HepG2 (cell line): ENCODE data around the gene ABHD15. TPM values are rescaled to one million over a fixed set of nuclear protein-coding genes. Genes with fewer than 3 reads are reported as not detected.
A peak's percentile ranks its signal among the peaks of the same experiment; 100 is the strongest.

Experiments
- ATAC-seq: fragments of 200-7000 bp; cut with Tn5 transposase; 3 replicates; pipeline ENCODE4 v1.9.1; 2020; ENCODE audit warnings: mild to moderate bottlenecking, moderate library complexity
- BruUV-seq: library from RNA; stranded (reverse); fragments of 400-500 nt; replicated peaks from 2 replicates; lab custom pipeline; 2021; lab: Mats Ljungman, UMichigan
- CTCF ChIA-PET: fragments of 300-600 bp; formaldehyde crosslinking; extraction: SDS; loops from one replicate; lab custom pipeline; 2021; ENCODE audit warnings: low total read pairs, inconsistent platforms, low intra/inter-chr PET ratio; lab: Yijun Ruan, JAX
- POLR2A ChIA-PET: fragments of 350-600 bp; sonication (Branson Sonifier 250); formaldehyde crosslinking; loops from one replicate; lab custom pipeline; 2020; ENCODE audit warnings: antibody characterized with exemption, inconsistent platforms; lab: Yijun Ruan, JAX
- DNase-seq: peaks from one replicate; pipeline ENCODE4 v3.0.0-alpha.2; 2015; ENCODE audit warnings: low spot score
- FAIRE-seq: peaks from 3 replicates; lab custom pipeline; 2011; peaks lifted over from hg19 to GRCh38; lab: Jason Lieb, UNC
- H2AFZ ChIP-seq: one replicate; pipeline ENCODE4 v1.6.1; 2011; ENCODE audit warnings: low read length, inconsistent platforms
- H3K27ac ChIP-seq: fragments of 300-600 bp; 3 replicates; pipeline ENCODE4 v1.8.0; 2011; ENCODE audit warnings: mixed run types, mild to moderate bottlenecking, mixed read lengths, low read length, inconsistent platforms; ENCODE audit not compliant: insufficient read depth; ENCODE audit errors: extremely low read length
- H3K27me3 ChIP-seq, 2 experiments: fragments of 200-600 bp in 1 of 2; 2 replicates in 1 of 2; 3 replicates in 1 of 2; pipeline versions ENCODE4 v1.6.0 to v1.8.0; 2011; ENCODE audit warnings: low read length in 2 of 2, mild to moderate bottlenecking in 2 of 2, moderate library complexity in 2 of 2, inconsistent platforms in 1 of 2; ENCODE audit not compliant: insufficient read depth in 2 of 2, control insufficient read depth in 1 of 2
- H3K36me3 ChIP-seq, 2 experiments: fragments of 200-600 bp in 1 of 2; replicated peaks in 1 of 2; 2 replicates in 1 of 2; 3 replicates in 1 of 2; pipeline versions ENCODE4 v1.5.1 to v1.8.0; 2011; ENCODE audit warnings: low read length in 2 of 2, inconsistent platforms in 1 of 2; ENCODE audit not compliant: insufficient read depth in 2 of 2, control insufficient read depth in 1 of 2
- H3K4me1 ChIP-seq: 2 replicates; pipeline ENCODE4 v1.5.1; 2012; ENCODE audit warnings: low read length, inconsistent platforms; ENCODE audit not compliant: insufficient read depth
- H3K4me2 ChIP-seq: 2 replicates; pipeline ENCODE4 v1.6.0; 2011; ENCODE audit warnings: low read depth, low read length, inconsistent platforms
- H3K4me3 ChIP-seq, 3 experiments: fragments of 200-600 bp in 1 of 3; sonication (generic), shearing (Covaris generic) in 1 of 3; replicated peaks in 1 of 3; 2 replicates each; pipeline ENCODE4 v1.5.1; 2011 to 2016; ENCODE audit warnings: low read length in 3 of 3, inconsistent platforms in 2 of 3, low read depth in 2 of 3, mild to moderate bottlenecking in 2 of 3, control low read depth in 1 of 3, mixed read lengths in 1 of 3; ENCODE audit not compliant: insufficient read depth in 1 of 3
- H3K79me2 ChIP-seq: one replicate; pipeline ENCODE4 v1.6.1; 2011; ENCODE audit warnings: low read length, inconsistent platforms; ENCODE audit not compliant: insufficient read depth
- H3K9ac ChIP-seq: 2 replicates; pipeline ENCODE4 v1.6.0; 2011; ENCODE audit warnings: mild to moderate bottlenecking, low read depth, low read length, inconsistent platforms; ENCODE audit not compliant: insufficient read depth
- H3K9me3 ChIP-seq: 2 replicates; pipeline ENCODE4 v1.5.1; 2012; ENCODE audit warnings: mild to moderate bottlenecking, low read length
- H4K20me1 ChIP-seq: 2 replicates; pipeline ENCODE4 v1.6.0; 2011; ENCODE audit warnings: inconsistent platforms, mild to moderate bottlenecking, low read length, moderate library complexity; ENCODE audit not compliant: insufficient read depth
- DMAP1 ChIP-seq: IDR thresholded peaks from 2 replicates; pipeline ENCODE4 v1.6.1; 2016
- FOSL2 ChIP-seq: sonication (generic); formaldehyde crosslinking; IDR thresholded peaks from 2 replicates; pipeline ENCODE4 v1.4.0; 2020; ENCODE audit warnings: missing genetic modification reagents
- FOXP4 ChIP-seq: sonication (generic); formaldehyde crosslinking; IDR thresholded peaks from 2 replicates; pipeline ENCODE4 v1.4.0; 2020; ENCODE audit warnings: missing genetic modification reagents
- MAFF ChIP-seq: IDR thresholded peaks from 2 replicates; pipeline ENCODE4 v1.6.1; 2011; ENCODE audit warnings: low read depth, low read length, improper control_type of control experiment
- MAFK ChIP-seq, 2 experiments: IDR thresholded peaks in 1 of 2; conservative IDR thresholded peaks in 1 of 2; 2 replicates each; pipeline ENCODE4 v1.6.1; 2011; ENCODE audit warnings: improper control_type of control experiment in 2 of 2, low read length in 2 of 2
- SOX13 ChIP-seq, 3 experiments: fragments of 450-650 bp in 1 of 3; sonication (generic) in 1 of 3; formaldehyde crosslinking in 1 of 3; IDR thresholded peaks in 2 of 3; conservative IDR thresholded peaks in 1 of 3; 2 replicates each; pipeline versions ENCODE4 v1.5.0 to v1.6.1; 2016 to 2020; ENCODE audit warnings: antibody characterized with exemption in 1 of 3, mild to moderate bottlenecking in 1 of 3, missing compliant biosample characterization in 1 of 3, missing genetic modification reagents in 1 of 3, moderate library complexity in 1 of 3
- SOX5 ChIP-seq: IDR thresholded peaks from 2 replicates; pipeline ENCODE4 v1.6.1; 2016; ENCODE audit warnings: borderline replicate concordance
- SRSF4 ChIP-seq: fragments of 200-400 bp; formaldehyde crosslinking; IDR thresholded peaks from one replicate; pipeline ENCODE4 v1.6.1; 2018; ENCODE audit warnings: mild to moderate bottlenecking, low read depth, low read length, moderate library complexity; ENCODE audit not compliant: poor library complexity, severe bottlenecking
- SUZ12 ChIP-seq: fragments of 150-350 bp; IDR thresholded peaks from 2 replicates; pipeline ENCODE4 v1.6.1; 2014; ENCODE audit warnings: low read depth, low read length
- ZFP62 ChIP-seq: sonication (generic); formaldehyde crosslinking; IDR thresholded peaks from 2 replicates; pipeline ENCODE4 v1.4.0; 2020; ENCODE audit warnings: missing genetic modification reagents
- WGBS: methylation state at CpG from one replicate; pipeline ENCODE4 v1.1.6; 2017; ENCODE audit warnings: low lambda C conversion rate; 5-methylcytosine and 5-hydroxymethylcytosine counted together
- in situ Hi-C: cut with HindIII; loops from 2 replicates; pipeline ENCODE4 v1.10.0; 2017; ENCODE audit warnings: low pct_unique_long_range_greater_than_20kb; ENCODE audit not compliant: extremely low pct_ligation_motif_present
- intact Hi-C: fragments of 100-400 bp; cut with micrococcal nuclease; formaldehyde crosslinking; loops from one replicate; pipeline ENCODE4 v1.10.0; 2022; ENCODE audit not compliant: unreplicated experiment
- polyA plus RNA-seq, 8 experiments: library from polyadenylated mRNA; depleted of rRNA in 3 of 8; stranded (reverse) in 7 of 8; unstranded in 1 of 8; fragments of >200 nt; fragmentation: Illumina TruSeq in 4 of 8; extraction: Trizol in 4 of 8; gene quantifications; 2 replicates each; pipeline versions ENCODE4 v1.2.1 to v1.2.3, GENCODE V29; 2011 to 2016; ENCODE audit warnings: low read depth in 4 of 8, missing spikeins in 1 of 8, mixed read lengths in 1 of 8; ENCODE audit not compliant: insufficient read depth in 1 of 8
- total RNA-seq, 5 experiments: library from RNA; depleted of rRNA; stranded (reverse); fragments of >200 nt; fragmentation: Illumina TruSeq; extraction: Trizol; gene quantifications; 2 replicates each; pipeline ENCODE4 v1.2.3, GENCODE V29; 2016; ENCODE audit warnings: low read depth in 1 of 5
- TF ChIP-seq, protein P1 (sequence below): sonication (generic); formaldehyde crosslinking; conservative IDR thresholded peaks from 2 replicates; pipeline ENCODE4 v1.4.0; 2020; ENCODE audit warnings: missing genetic modification reagents
- TF ChIP-seq, protein P2 (sequence below): sonication (generic); formaldehyde crosslinking; conservative IDR thresholded peaks from 2 replicates; pipeline ENCODE4 v1.8.1; 2023; ENCODE audit warnings: missing genetic modification reagents

ABHD15 gene
- total and polyA plus RNA-seq, 2 of the 13 experiments (the other 11 are each of a cell fraction or from before 2014, with no cell fraction given), result 2.4 to 7.7 TPM

DNA sequence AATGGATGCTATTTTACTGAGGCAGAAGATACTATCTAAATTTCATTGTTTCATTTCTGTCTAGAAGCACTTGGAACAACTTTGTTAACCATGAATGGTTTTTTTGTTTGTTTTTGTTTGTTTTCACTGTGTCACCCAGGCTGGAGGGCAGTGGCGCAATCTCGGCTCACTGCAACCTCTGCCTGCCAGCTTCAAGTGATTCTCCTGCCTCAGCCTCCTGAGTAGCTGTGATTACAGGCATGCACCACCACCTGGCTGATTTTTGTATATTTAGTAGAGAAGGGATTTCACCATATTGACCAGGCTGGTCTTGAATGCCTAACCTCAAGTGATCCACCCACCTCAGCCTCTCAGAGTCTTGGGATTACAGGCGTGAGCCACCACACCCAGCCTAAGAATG, 40.5 kb downstream of the ABHD15 start (continued):
- no peak for TF ChIP-seq SOX13 (IDR thresholded peaks at IDR 0.05)
- peak in 1 of 2 experiments; percentile 18; a peak in 1 of 4 replicates for TF ChIP-seq SOX13 (CRISPR knock-in tag; conservative IDR thresholded peaks at IDR 0.05 in 1 of 2, IDR thresholded peaks at IDR 0.05 in 1 of 2)
- TF ChIP-seq FOSL2, result peak; percentile 65
- TF ChIP-seq FOXP4 (CRISPR knock-in tag), result peak; percentile 39; the same call in 1 of the 2 replicates
- TF ChIP-seq SOX5 (CRISPR knock-in tag), result peak; percentile 23; the same call in 1 of the 2 replicates
- TF ChIP-seq, all 625 proteins: peak for 12

GRCh38 chr17:29524692-29525091, 42.1 kb downstream of the ABHD15 start:
- Histone ChIP-seq H3K4me3 (no peak overlapping the region), H3K4me1 (0 out of 2 replicates have a peak, but pooled peaks cover 4% of the 10 kb centered on the region), H4K20me1 (no peaks in the 10 kb centered on the region), H3K4me2 (no peak overlapping the region), H3K36me3 (peaks cover 7 to 38% of the 10 kb centered on the region in 2 experiments; a peak in 4 of 5 replicates), H2AFZ (no peak overlapping the region), H3K79me2 (no peaks in the 10 kb centered on the region), H3K27ac (no peak overlapping the region), H3K9ac (no peak overlapping the region), H3K9me3 (no peaks in the 10 kb centered on the region), H3K27me3 (no peaks in the 10 kb centered on the region)
- intact Hi-C loops, result no loop called here
- no peak for TF ChIP-seq DMAP1 (CRISPR knock-in tag)
- peak in 1 of 2 experiments; percentile 75; a peak in 3 of 4 replicates for TF ChIP-seq MAFK (conservative IDR thresholded peaks at IDR 0.05 in 1 of 2, IDR thresholded peaks at IDR 0.05 in 1 of 2; ENCODE audit: low read length in 2 of 2)
- peak; percentile 64; the same call in 1 of the 2 replicates for TF ChIP-seq MAFF
- TF ChIP-seq ZFP62, result no peak
- no peak for TF ChIP-seq SRSF4
- TF ChIP-seq SUZ12, result no peak
- TF ChIP-seq, protein P1, sequence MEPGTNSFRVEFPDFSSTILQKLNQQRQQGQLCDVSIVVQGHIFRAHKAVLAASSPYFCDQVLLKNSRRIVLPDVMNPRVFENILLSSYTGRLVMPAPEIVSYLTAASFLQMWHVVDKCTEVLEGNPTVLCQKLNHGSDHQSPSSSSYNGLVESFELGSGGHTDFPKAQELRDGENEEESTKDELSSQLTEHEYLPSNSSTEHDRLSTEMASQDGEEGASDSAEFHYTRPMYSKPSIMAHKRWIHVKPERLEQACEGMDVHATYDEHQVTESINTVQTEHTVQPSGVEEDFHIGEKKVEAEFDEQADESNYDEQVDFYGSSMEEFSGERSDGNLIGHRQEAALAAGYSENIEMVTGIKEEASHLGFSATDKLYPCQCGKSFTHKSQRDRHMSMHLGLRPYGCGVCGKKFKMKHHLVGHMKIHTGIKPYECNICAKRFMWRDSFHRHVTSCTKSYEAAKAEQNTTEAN (CRISPR knock-in tag), result no peak
- TF ChIP-seq, protein P2, sequence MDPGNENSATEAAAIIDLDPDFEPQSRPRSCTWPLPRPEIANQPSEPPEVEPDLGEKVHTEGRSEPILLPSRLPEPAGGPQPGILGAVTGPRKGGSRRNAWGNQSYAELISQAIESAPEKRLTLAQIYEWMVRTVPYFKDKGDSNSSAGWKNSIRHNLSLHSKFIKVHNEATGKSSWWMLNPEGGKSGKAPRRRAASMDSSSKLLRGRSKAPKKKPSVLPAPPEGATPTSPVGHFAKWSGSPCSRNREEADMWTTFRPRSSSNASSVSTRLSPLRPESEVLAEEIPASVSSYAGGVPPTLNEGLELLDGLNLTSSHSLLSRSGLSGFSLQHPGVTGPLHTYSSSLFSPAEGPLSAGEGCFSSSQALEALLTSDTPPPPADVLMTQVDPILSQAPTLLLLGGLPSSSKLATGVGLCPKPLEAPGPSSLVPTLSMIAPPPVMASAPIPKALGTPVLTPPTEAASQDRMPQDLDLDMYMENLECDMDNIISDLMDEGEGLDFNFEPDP (CRISPR knock-in tag), result no peak
- CTCF ChIA-PET, result no interaction called here
- in situ Hi-C loops, result no loop called here
- no peak for ATAC-seq
- POLR2A ChIA-PET, result no interaction called here
- no peak for FAIRE-seq
- no peak for DNase-seq
- WGBS, result 98% methylated on average over 3 of the region's 3 CpGs
- BruUV-seq, result no TSS peak
